HEK293T (cell line): ENCODE measurements around the gene TSC1.

Experiments
- ARNT ChIP-seq: fragments of 450-650 bp; IDR thresholded peaks from 2 replicates; pipeline ENCODE4 v1.6.1; 2017; ENCODE audit warnings: mild to moderate bottlenecking
- BHLHE40 ChIP-seq: fragments of 450-650 bp; IDR thresholded peaks from 2 replicates; pipeline ENCODE4 v1.6.1; 2016; ENCODE audit warnings: mild to moderate bottlenecking, moderate library complexity, borderline replicate concordance
- ELF4 ChIP-seq: fragments of 450-650 bp; IDR thresholded peaks from 2 replicates; pipeline ENCODE4 v1.6.1; 2017; ENCODE audit warnings: antibody characterized with exemption
- FOXA1 ChIP-seq: fragments of 450-650 bp; IDR thresholded peaks from 2 replicates; pipeline ENCODE4 v1.6.1; 2016; ENCODE audit warnings: mild to moderate bottlenecking
- FOXK2 ChIP-seq: fragments of 450-650 bp; IDR thresholded peaks from 2 replicates; pipeline ENCODE4 v1.6.1; 2016; ENCODE audit warnings: mild to moderate bottlenecking
- L3MBTL2 ChIP-seq: fragments of 450-650 bp; conservative IDR thresholded peaks from 2 replicates; pipeline ENCODE4 v1.6.1; 2016; ENCODE audit warnings: mild to moderate bottlenecking
- LEF1 ChIP-seq: fragments of 450-650 bp; IDR thresholded peaks from 2 replicates; pipeline ENCODE4 v1.6.1; 2017; ENCODE audit warnings: mild to moderate bottlenecking, borderline replicate concordance
- SP1 ChIP-seq: fragments of 450-650 bp; IDR thresholded peaks from 2 replicates; pipeline ENCODE4 v1.6.1; 2017
- SUZ12 ChIP-seq: fragments of 450-650 bp; IDR thresholded peaks from 2 replicates; pipeline ENCODE4 v1.6.1; 2016; ENCODE audit warnings: mild to moderate bottlenecking

DNA sequence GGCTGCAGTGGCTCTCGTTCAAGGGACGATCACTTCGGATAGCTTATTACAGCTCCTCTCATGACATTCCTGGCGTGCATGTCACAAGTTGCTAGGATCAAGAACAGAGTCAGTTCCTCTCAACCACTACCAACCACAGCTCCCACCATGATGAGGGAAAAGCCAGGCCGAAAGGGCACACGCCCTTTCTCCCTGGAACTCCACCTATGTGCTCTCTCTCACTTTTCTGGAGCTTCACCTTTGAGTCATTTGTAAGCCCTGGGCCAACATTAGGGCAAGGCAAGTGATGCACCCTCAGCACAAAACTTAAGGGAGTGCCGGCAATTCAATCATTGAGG, 64.1 kb downstream of the TSC1 start:
- no peak for TF ChIP-seq ELF4
- no peak for TF ChIP-seq L3MBTL2
- TF ChIP-seq SP1: no peak
- no peak for TF ChIP-seq SUZ12
- no peak for TF ChIP-seq ARNT
- no peak for TF ChIP-seq LEF1
- no peak for TF ChIP-seq BHLHE40
- no peak for TF ChIP-seq FOXA1
- no peak for TF ChIP-seq FOXK2
